Parathyroid adenoma (tissue), 2 donors: ENCODE measurements around the gene CTSF.

Source experiments
- H2AFZ ChIP-seq: fragments of 300-600 bp; sonication (generic); one replicate; pipeline ENCODE4 v1.7.0; 2017; ENCODE audit warnings: antibody characterized with exemption, mild to moderate bottlenecking
- H3K27ac ChIP-seq: fragments of 300-600 bp; sonication (generic); one replicate; pipeline ENCODE4 v1.7.0; 2017
- H3K27me3 ChIP-seq: fragments of 300-600 bp; sonication (generic); one replicate; pipeline ENCODE4 v1.7.0; 2017; ENCODE audit warnings: low read length; ENCODE audit not compliant: control insufficient read depth, insufficient read depth
- H3K36me3 ChIP-seq: fragments of 300-600 bp; sonication (generic); one replicate; pipeline ENCODE4 v1.7.0; 2017; ENCODE audit warnings: low read length; ENCODE audit not compliant: control insufficient read depth, insufficient read depth
- H3K4me1 ChIP-seq: fragments of 300-600 bp; sonication (generic); one replicate; pipeline ENCODE4 v1.7.0; 2017; ENCODE audit warnings: control low read depth
- H3K4me2 ChIP-seq: fragments of 300-600 bp; sonication (generic); one replicate; pipeline ENCODE4 v1.7.0; 2017; ENCODE audit warnings: low read length
- H3K4me3 ChIP-seq: fragments of 300-600 bp; sonication (generic); one replicate; pipeline ENCODE4 v1.7.0; 2017; ENCODE audit warnings: low read depth, low read length
- H3K79me2 ChIP-seq: fragments of 300-600 bp; sonication (generic); one replicate; pipeline ENCODE4 v1.7.0; 2017; ENCODE audit warnings: control low read depth
- H3K9ac ChIP-seq: fragments of 300-600 bp; sonication (generic); one replicate; pipeline ENCODE4 v1.7.0; 2017; ENCODE audit warnings: mild to moderate bottlenecking
- H3K9me3 ChIP-seq: fragments of 300-600 bp; sonication (generic); one replicate; pipeline ENCODE4 v1.7.0; 2017; ENCODE audit warnings: low read length; ENCODE audit not compliant: control insufficient read depth
- TF ChIP-seq, protein P1 (sequence below): fragments of 300-600 bp; sonication (generic); IDR thresholded peaks from one replicate; pipeline ENCODE4 v1.7.0; 2017; ENCODE audit warnings: antibody characterized with exemption, mild to moderate bottlenecking
- donor health status: primary hyperparathyroidism.

CTSF gene

DNA sequence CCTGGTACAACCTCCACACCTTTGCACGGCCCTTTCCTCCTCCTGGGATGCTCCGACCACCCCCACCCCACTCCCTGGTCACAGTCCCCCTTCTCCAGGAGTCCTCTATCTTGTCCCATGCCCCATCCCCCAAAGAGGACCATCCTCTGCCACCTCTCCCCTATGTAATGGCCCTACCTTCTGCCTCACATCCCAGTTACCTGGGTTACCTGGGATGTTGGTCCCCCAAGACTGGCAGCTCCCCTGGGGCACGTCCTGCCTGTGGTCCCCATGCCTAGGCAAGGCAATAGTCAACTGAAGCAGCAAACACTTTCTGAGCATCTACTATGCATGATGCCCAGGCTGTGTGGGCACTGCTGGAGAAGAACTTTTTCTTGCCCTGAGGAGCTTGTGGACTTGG, 13.0 kb downstream of the CTSF start:
- Histone ChIP-seq H3K27ac (no peak overlapping the region), H3K79me2 (no peaks in the 10 kb centered on the region), H3K27me3 (no peaks in the 10 kb centered on the region), H3K9ac (no peak overlapping the region), H3K4me3 (no peak overlapping the region), H2AFZ (no peak overlapping the region), H3K36me3 (no peaks in the 10 kb centered on the region), H3K4me1 (peaks cover 4% of the 10 kb centered on the region), H3K9me3 (no peaks in the 10 kb centered on the region), H3K4me2 (no peak overlapping the region)
- TF ChIP-seq, protein P1, sequence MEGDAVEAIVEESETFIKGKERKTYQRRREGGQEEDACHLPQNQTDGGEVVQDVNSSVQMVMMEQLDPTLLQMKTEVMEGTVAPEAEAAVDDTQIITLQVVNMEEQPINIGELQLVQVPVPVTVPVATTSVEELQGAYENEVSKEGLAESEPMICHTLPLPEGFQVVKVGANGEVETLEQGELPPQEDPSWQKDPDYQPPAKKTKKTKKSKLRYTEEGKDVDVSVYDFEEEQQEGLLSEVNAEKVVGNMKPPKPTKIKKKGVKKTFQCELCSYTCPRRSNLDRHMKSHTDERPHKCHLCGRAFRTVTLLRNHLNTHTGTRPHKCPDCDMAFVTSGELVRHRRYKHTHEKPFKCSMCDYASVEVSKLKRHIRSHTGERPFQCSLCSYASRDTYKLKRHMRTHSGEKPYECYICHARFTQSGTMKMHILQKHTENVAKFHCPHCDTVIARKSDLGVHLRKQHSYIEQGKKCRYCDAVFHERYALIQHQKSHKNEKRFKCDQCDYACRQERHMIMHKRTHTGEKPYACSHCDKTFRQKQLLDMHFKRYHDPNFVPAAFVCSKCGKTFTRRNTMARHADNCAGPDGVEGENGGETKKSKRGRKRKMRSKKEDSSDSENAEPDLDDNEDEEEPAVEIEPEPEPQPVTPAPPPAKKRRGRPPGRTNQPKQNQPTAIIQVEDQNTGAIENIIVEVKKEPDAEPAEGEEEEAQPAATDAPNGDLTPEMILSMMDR = no peak

DNA sequence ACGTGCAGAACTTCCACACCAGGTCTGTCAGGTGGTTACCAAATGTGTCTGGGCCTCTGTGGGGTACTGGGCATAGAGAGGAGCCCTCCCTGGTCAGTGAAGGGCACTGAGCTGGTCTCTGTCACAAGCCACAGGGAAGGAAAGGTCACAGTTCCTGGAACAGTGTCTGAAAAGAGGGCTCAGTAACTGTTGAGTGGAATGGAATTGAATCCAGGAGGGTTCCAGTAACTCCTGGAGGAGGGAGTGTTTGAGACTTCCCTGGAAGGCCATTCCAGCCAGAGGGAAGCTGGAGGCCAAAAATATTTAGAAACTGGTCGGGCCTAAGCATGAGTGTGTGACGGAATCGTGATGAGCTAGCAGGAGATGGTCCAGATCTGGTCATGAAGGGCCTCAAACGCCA, 13.8 kb downstream of the CTSF start:
- Histone ChIP-seq H3K27me3 (no peaks in the 10 kb centered on the region), H3K4me2 (no peak overlapping the region), H3K4me1 (peaks cover 4% of the 10 kb centered on the region), H3K9ac (no peak overlapping the region), H3K79me2 (no peaks in the 10 kb centered on the region), H3K27ac (no peak overlapping the region), H3K4me3 (no peak overlapping the region), H3K36me3 (no peaks in the 10 kb centered on the region), H2AFZ (no peak overlapping the region), H3K9me3 (no peaks in the 10 kb centered on the region)
- TF ChIP-seq, protein P1 = no peak

DNA sequence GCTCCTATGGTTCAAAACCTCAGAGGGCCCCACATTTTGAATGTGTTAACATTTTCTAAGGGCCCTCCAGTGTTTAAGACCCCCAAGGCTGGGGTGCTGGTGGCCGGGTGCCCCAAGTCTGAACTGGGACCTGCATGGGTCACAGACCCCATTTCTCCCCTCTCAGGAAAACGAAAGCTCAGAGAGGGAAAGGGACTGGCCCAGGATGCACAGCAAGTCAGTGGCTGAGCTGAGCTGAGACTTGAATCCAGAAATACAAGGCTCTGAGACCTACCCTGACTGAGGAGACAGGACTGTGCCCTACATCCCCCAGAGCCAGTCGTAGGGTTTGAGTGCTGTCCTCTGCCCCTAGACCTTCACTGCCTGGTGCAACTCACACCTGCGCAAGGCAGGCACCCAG, 17.5 kb downstream of the CTSF start:
- H3K9ac ChIP-seq = no peak overlapping the region
- peaks cover 3% of the 10 kb centered on the region for H3K4me1 ChIP-seq
- no peak overlapping the region for H3K4me2 ChIP-seq

DNA sequence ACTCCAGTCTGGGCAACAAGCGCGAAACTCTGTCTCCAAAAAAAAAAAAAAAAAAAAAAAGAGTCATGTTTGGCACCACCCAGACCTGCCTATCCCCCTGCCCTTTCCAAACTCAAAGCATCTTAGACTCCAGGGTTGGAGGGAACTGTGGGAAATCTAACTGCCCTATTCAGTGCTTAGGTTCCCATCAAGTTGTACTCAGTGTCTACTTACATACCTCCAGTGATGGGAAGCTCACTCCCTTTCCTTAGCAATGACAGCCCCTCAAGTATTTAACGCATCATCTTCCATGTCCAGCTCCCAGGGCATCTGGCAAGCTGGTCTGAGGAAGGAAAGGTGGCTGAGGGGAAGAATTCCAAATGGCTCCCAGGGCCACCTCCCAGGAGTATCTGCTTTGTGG, 18.7 kb downstream of the CTSF start:
- no peak overlapping the region for H2AFZ ChIP-seq
- H3K9me3 ChIP-seq = no peaks in the 10 kb centered on the region
- H3K4me2 ChIP-seq = no peak overlapping the region
- no peaks in the 10 kb centered on the region for H3K36me3 ChIP-seq
- no peaks in the 10 kb centered on the region for H3K79me2 ChIP-seq
- no peak overlapping the region for H3K9ac ChIP-seq
- H3K4me1 ChIP-seq = peaks cover 6% of the 10 kb centered on the region
- no peak overlapping the region for H3K27ac ChIP-seq
- no peak overlapping the region for H3K4me3 ChIP-seq
- TF ChIP-seq, protein P1 = no peak
- no peaks in the 10 kb centered on the region for H3K27me3 ChIP-seq

More for the DNA sequence above, 17.5 kb downstream of the CTSF start:
- H3K79me2 ChIP-seq = no peaks in the 10 kb centered on the region
- no peaks in the 10 kb centered on the region for H3K9me3 ChIP-seq
- TF ChIP-seq, protein P1 = no peak
- H3K27ac ChIP-seq = no peak overlapping the region
- no peak overlapping the region for H2AFZ ChIP-seq
- H3K27me3 ChIP-seq = no peaks in the 10 kb centered on the region
- H3K4me3 ChIP-seq = no peak overlapping the region
- no peaks in the 10 kb centered on the region for H3K36me3 ChIP-seq

DNA sequence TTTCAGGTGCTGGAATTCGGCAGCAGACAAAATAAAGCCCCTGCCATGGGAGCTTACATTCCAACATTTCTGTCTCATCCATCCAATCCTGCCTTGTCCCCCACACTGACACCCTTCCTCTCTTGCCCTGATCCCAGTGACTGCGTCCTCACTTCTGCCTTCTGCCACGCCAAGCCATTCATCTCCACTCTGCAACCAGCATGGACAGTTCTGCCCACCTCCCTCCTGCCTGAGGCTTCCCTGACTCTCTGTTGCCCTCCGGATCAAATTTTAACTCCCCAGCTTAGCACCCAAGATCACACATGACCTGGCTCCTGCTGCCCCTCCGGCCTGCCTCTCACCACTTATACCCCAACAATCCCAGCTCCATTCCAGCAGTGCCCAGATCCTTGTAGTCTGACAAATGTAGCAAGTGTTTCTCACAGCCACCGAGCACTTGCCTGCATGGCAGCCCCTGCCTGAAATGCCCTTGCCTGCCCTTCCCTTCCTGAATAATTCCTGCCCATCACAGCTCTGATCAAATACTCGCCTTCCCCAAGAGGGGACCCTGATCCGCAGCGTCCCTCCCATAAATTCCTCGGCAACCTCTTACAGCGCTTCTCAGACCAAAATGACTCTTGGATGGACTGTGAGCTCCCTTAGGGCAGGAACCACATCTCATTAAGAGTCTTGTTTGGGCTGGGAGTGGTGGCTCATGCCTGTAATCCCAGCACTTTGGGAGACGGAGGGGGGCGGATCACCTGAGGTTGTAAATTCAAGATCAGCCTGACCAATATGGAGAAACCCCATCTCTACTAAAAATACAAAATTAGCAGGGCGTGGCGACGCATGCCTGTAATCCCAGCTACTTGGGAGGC, 19.4 kb downstream of the CTSF start:
- Histone ChIP-seq H3K27me3 (no peaks in the 10 kb centered on the region), H3K4me1 (peaks cover 6% of the 10 kb centered on the region), H3K9me3 (no peaks in the 10 kb centered on the region), H3K27ac (no peak overlapping the region), H3K79me2 (no peaks in the 10 kb centered on the region), H2AFZ (no peak overlapping the region), H3K4me2 (no peak overlapping the region), H3K36me3 (no peaks in the 10 kb centered on the region), H3K4me3 (no peak overlapping the region), H3K9ac (no peak overlapping the region)
- TF ChIP-seq, protein P1 = no peak
